HepG2 (cell line): Measurements from ENCODE around the gene THRA. TPM values are rescaled to one million over a fixed set of nuclear protein-coding genes. Genes with fewer than 3 reads are reported as not detected.

ENCODE experiments used
- GATAD2A ChIP-seq: IDR thresholded peaks from 2 replicates; pipeline ENCODE4 v1.6.1; 2016
- NCOA5 ChIP-seq: sonication (generic); formaldehyde crosslinking; IDR thresholded peaks from 2 replicates; pipeline ENCODE4 v1.4.0; 2020; ENCODE audit warnings: missing genetic modification reagents
- PHF8 ChIP-seq: sonication (generic); formaldehyde crosslinking; IDR thresholded peaks from 2 replicates; pipeline ENCODE4 v1.5.0; 2020; ENCODE audit warnings: missing genetic modification reagents
- POGK ChIP-seq: sonication (generic); formaldehyde crosslinking; conservative IDR thresholded peaks from 2 replicates; pipeline ENCODE4 v1.8.0; 2022; ENCODE audit warnings: mild to moderate bottlenecking, moderate library complexity, missing genetic modification reagents
- PREB ChIP-seq: sonication (generic); formaldehyde crosslinking; IDR thresholded peaks from 2 replicates; pipeline ENCODE4 v1.4.0; 2020; ENCODE audit warnings: missing genetic modification reagents
- TCF7 ChIP-seq: sonication (generic); IDR thresholded peaks from 2 replicates; pipeline ENCODE4 v1.6.1; 2016; ENCODE audit warnings: antibody characterized with exemption, low read depth
- ZBTB26 ChIP-seq: IDR thresholded peaks from 2 replicates; pipeline ENCODE4 v1.6.1; 2016; ENCODE audit warnings: missing compliant biosample characterization, missing genetic modification reagents, borderline replicate concordance
- ZBTB33 ChIP-seq: sonication (generic); formaldehyde crosslinking; IDR thresholded peaks from 2 replicates; pipeline ENCODE4 v1.4.0; 2020; ENCODE audit warnings: missing genetic modification reagents
- ZNF143 ChIP-seq: sonication (generic); formaldehyde crosslinking; IDR thresholded peaks from 2 replicates; pipeline ENCODE4 v1.4.0; 2020; ENCODE audit warnings: missing genetic modification reagents
- ZNF512 ChIP-seq: sonication (generic); formaldehyde crosslinking; IDR thresholded peaks from 2 replicates; pipeline ENCODE4 v1.4.0; 2020; ENCODE audit warnings: mild to moderate bottlenecking, missing genetic modification reagents
- ZNF547 ChIP-seq: sonication (generic); formaldehyde crosslinking; IDR thresholded peaks from 2 replicates; pipeline ENCODE4 v1.5.1; 2020; ENCODE audit warnings: mild to moderate bottlenecking, missing genetic modification reagents
- ZNF646 ChIP-seq: sonication (generic); formaldehyde crosslinking; IDR thresholded peaks from 2 replicates; pipeline ENCODE4 v1.9.0; 2021; ENCODE audit warnings: mild to moderate bottlenecking, missing genetic modification reagents
- ZNF776 ChIP-seq: sonication (generic); formaldehyde crosslinking; IDR thresholded peaks from 2 replicates; pipeline ENCODE4 v1.4.0; 2020; ENCODE audit warnings: mild to moderate bottlenecking, missing genetic modification reagents
- polyA plus RNA-seq, 8 experiments: library from polyadenylated mRNA; depleted of rRNA in 3 of 8; stranded (reverse) in 7 of 8; unstranded in 1 of 8; fragments of >200 nt; fragmentation: Illumina TruSeq in 4 of 8; extraction: Trizol in 4 of 8; gene quantifications; 2 replicates each; pipeline versions ENCODE4 v1.2.1 to v1.2.3, GENCODE V29; 2011 to 2016; ENCODE audit warnings: low read depth in 4 of 8, missing spikeins in 1 of 8, mixed read lengths in 1 of 8; ENCODE audit not compliant: insufficient read depth in 1 of 8
- total RNA-seq, 5 experiments: library from RNA; depleted of rRNA; stranded (reverse); fragments of >200 nt; fragmentation: Illumina TruSeq; extraction: Trizol; gene quantifications; 2 replicates each; pipeline ENCODE4 v1.2.3, GENCODE V29; 2016; ENCODE audit warnings: low read depth in 1 of 5

THRA gene
- total and polyA plus RNA-seq, 2 of the 13 experiments (the other 11 are each of a cell fraction or from before 2014, with no cell fraction given): 8.0 to 9.9 TPM

- TF ChIP-seq TCF7 (peak; percentile 44; the same call in 1 of the 2 replicates), ZNF512 (CRISPR knock-in tag) (no peak), ZBTB26 (CRISPR knock-in tag) (peak; percentile 96), ZNF646 (CRISPR knock-in tag) (0 out of 2 replicates have a peak, but pooled peaks have one; percentile 62), ZNF547 (CRISPR knock-in tag) (peak; percentile 61), GATAD2A (peak; percentile 91), POGK (CRISPR knock-in tag) (peak; percentile 90), ZNF776 (CRISPR knock-in tag) (peak; percentile 84; the same call in 1 of the 2 replicates), PHF8 (CRISPR knock-in tag) (peak; percentile 24; the same call in 1 of the 2 replicates), PREB (no peak), NCOA5 (CRISPR knock-in tag) (0 out of 2 replicates have a peak, but pooled peaks have one; percentile 50), ZBTB33 (peak; percentile 71), ZNF143 (no peak; the same call in 1 of the 2 replicates)
Observed at GRCh38 chr17:40097931-40098845, 35.4 kb downstream of the THRA start (continued).
